GM19452 (cell line): Measurements from ENCODE around the gene FNDC4.
"Not testable (repeated sequence)": the region's sequence is repeated elsewhere in the genome, so short reads cannot be mapped to it uniquely, and the experiment has no call there.

Experiments used
- ATAC-seq: cut with Tn5 transposase; IDR thresholded peaks from one replicate; pipeline ENCODE4 v1.9.1; 2021; ENCODE audit not compliant: unreplicated experiment

Gene FNDC4, protein sequence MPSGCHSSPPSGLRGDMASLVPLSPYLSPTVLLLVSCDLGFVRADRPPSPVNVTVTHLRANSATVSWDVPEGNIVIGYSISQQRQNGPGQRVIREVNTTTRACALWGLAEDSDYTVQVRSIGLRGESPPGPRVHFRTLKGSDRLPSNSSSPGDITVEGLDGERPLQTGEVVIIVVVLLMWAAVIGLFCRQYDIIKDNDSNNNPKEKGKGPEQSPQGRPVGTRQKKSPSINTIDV

DNA sequence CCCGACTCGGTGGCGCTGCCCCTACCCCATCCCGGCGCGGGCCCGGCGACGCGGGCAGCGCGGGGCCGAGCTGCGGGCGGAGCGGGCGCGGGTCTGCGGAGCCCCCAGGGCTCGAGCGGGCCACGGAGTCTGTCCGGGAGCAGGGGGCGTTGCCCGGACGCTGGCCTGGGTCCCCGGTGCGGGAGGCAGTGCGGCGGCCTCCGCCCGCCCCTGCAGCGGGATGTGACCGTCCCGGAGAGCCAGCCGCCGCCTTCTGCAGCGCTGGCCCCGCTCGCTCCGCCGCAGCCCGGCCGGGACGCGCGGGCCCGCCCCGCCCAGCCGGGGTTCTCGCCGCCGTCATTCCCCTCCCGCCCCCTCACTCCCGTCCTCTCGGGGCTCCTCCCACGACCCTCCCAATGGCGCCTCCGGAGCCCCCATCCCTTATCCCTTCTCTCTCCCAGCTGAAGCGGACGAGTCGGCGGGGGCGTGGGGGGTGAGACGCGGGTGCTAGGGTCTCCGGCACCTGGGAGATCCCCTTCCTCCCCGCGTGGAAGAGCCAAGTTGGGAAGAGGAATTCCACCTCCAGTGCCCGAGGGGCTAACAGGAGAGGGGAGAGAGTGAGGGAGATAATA, at the start of gene FNDC4:
Gene FNDC4 (minus strand): TSS at position 257 of the 611 bp plus-strand sequence. CDS start 521 bp downstream, outside the sequence.
- no peak for ATAC-seq

DNA sequence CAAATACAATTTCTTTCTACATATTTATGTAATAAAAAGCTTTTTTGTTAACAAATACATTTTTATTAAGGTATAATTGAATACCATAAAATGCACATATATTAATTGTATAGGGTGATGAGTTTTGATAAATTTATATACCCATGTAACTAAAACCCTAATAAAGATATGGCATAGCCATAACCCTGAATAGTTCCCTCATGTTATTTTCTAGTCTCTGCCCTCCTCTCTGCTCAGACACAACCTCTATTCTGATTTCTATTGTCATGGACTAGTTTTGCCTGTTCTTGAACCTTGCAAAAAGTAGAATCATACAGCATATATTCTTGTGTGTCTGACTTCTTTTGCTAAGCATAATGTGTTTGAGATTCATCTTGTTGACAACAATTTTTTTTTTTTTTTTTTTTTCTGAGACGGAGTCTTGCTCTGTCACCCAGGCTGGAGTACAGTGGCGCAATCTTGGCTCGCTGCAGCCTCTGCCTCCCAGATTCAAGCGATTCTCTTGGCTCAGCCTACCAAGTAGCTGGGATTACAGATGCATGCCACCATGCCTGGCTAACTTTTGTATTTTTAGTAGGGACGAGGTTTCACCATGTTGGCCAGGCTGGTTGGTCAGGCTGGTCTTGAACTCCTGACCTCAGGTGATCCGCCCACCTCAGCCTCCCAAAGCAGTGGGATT, 49.3 kb upstream of the FNDC4 start:
- ATAC-seq: no peak

DNA sequence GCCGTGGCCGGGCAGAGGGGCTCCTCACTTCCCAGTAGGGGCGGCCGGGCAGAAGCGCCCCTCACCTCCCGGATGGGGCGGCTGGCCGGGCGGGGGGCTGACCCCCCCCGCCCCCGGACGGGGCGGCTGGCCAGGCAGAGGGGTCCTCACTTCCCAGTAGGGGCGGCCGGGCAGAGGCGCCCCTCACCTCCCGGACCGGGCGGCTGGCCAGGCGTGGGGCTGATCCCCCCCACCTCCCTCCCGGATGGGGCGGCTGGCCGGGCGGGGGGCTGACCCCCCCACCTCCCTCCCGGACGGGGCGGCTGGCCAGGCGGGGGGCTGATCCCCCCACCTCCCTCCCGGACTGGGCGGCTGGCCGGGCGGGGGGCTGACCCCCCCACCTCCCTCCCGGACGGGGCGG, 44.6 kb upstream of the FNDC4 start:
- ATAC-seq: not testable (repeated sequence)

DNA sequence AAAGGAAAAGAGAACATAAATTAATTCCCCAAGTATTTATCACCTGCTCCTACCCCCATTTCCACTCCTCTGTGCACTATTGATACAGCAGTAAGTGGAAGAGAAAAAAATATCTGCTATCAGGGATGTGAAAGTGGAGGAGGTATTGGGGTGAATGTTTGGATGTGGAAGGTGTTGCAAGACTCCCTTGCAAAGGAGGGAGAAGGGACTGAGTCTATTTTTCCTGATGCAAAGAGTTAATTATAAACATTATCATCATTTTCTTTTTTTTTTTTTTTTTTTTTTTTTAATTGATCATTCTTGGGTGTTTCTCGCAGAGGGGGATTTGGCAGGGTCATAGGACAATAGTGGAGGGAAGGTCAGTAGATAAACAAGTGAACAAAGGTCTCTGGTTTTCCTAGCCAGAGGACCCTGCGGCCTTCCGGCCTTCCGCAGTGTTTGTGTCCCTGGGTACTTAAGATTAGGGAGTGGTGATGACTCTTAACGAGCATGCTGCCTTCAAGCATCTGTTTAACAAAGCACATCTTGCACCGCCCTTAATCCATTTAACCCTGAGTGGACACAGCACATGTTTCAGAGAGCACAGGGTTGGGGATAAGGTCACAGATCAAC, 43.9 kb upstream of the FNDC4 start:
- not testable (repeated sequence) for ATAC-seq

DNA sequence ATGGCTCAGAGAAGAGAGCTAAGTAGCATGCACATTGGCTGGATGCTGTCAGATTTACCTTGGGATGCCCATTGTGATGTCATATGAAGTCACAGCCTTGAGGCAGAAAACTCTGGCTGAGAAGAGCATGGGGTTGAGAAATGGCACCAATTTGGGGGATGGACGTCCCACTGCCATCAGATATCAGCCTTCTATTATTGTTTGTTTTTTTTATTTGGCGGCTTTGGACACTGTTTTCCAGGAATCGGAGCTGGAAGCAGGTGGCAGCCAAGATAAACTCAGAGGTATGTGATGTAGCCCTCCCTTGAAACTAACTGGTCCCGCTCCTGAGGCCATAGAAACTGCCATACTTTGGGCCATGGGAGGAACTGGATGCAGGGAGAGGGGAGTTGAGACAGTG, 42.3 kb upstream of the FNDC4 start:
- ATAC-seq: no peak

DNA sequence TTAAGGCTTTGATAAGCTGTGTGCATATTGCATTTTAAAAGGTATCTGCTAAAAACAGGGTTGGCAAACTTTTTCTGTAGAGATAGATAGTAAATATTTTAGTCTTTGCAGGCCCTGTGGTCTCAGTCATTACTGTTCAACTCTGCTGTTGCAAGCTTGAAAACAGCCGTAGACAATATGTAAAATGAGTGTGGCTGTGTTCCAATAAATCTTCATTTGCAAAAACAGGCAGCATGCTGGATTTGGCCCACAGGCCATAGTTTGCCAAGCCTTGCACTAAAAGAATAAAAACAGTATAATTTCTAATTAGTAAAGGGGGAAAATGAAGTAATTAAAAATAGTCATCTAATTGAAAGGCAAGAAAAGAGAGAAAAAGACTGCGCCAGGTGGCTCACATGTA, 37.0 kb upstream of the FNDC4 start:
- ATAC-seq: no peak

DNA sequence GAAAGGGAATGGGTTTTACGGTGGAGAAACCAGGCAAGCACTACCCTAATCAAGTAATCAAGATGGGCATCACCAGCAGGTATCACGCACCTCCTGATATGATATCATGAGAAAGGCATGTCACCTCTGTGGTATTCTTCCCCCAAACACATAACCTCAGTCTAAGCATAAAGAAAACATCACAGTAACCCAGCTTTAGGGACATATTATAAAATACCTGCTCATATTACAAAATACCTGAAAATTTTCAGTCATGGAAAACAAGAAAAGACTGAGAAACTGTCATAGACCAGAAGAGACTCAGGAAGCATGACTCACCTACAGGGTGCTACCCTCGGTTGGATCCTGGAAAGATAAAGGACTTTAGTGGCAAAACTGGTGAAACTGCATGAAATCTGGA, 32.2 kb upstream of the FNDC4 start:
- ATAC-seq: no peak

DNA sequence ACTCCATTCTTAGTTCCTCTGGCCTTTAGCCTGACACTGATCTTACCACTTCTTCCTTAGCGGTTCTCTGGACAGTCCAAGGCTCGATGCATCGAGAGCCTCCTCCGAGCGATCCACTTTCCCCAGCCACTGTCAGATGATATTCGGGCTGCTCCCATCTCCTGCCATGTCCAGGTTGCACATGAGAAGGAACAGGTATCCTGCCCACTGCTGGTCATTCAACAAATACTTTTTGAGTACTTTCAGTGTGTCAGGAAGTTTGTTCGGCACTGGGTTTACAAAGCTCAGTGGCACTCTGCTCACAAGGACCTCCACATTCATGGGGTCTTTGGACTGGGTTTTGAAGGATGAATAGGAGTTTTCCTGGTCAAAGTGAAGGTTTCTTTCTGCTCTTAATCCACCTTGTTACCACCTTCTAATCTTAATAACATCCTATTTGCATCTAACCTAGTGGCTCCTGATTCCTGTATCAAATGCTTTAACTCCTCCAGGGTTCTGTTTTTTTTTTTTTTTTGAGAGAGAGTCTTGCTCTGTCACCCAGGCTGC, 27.5 kb upstream of the FNDC4 start:
- ATAC-seq: no peak

DNA sequence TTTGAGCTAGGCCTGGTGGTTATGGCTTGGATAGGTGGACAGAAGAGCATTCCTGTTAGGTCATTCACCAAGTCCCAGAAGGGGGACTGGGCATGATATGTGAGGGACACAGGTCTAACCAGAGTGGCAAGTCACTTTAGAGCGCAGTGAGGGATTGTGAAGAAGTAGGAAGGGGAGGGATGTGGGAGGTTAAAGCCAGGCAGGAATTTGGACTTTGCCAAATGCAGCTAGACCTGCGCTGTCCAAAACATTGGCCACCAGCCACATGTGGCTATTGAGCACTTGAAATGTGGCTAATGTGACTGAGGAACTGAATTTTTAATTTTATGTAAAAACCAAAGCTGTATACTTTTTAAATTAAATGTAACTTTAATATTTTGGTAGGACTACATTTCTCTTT, 25.3 kb upstream of the FNDC4 start:
- no peak for ATAC-seq

DNA sequence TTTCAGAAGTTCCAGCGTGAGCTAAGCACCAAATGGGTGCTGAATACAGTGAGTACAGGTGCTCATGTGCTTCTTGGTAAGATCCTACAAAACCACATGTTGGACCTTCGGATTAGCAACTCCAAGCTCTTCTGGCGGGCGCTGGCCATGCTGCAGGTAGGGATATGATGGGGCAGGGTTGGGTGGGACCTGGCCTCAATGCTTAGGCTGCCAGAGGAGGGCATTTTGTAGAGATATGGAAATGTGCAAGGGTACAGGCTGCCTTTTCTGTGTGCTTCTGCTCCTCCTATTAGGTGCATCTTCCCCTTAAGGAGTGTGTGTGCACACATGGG, 23.7 kb upstream of the FNDC4 start:
- ATAC-seq: no peak

DNA sequence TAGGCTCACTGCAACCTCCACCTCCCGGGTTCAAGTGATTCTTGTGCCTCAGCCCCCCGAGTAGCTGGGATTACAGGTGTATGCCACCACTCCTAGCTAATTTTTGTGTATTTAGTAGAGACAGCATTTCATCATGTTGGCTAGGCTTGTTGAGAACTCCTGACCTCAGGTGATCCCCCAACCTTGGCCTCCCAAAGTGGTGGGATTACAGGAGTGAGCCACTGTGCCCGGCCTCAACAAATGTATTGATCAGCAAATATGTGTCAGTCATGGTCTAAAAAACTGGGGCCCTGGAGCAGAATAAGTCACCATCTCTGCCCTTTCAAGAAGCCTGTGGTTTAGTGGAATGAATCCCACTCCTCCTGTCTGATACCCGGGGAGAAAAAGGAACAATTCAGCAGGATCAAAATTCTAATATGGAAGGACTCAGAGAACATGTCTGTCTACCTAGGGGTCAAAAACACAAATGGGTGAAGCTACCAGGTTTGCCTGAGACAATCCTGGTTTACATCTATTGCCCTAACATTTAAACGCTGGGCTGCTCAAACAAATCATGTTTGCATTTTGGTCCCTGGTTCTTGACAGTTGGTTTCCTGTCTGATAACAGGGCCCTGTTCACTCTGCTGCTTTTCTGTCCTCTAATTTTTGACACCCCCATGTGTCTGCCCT, 23.2 kb upstream of the FNDC4 start:
- ATAC-seq: no peak

DNA sequence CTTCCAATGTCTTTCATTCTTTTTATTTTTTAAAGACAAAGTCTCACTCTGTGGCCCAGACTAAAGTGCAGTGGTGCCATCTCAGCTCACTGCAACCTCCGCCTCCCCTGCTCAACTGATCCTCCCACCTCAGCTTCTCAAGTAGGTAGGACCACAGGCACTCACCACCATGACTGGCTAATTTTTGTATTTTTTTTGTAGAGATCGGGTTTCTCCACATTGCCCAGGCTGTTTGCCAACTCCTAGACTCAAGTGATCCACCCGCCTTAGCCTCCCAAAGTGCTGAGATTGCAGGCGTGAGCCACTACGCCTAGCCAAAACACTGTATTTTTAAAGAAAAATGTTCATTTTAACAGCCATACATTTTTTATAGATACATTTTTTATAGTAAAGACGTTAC, 14.3 kb upstream of the FNDC4 start:
- ATAC-seq: no peak

DNA sequence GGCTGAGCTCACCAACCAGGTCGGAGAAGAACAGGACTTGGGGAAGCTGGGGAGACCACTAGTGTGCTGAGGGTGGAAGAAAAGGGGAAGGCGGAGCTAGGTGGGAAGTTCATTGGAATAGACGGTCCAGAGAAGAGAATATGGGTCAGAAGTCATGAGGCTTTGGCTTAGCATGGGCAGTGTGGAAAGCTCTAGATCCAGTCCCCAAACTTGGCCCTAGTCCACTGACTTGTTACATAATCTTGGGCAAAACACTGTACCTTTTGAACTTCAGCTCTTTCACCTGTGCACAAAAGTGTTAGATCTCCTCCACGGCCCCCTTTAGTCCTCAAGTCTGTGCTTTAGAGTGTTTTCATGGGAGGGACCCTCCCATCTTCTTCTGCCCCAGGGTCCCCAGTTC, 12.3 kb upstream of the FNDC4 start:
- no peak for ATAC-seq

DNA sequence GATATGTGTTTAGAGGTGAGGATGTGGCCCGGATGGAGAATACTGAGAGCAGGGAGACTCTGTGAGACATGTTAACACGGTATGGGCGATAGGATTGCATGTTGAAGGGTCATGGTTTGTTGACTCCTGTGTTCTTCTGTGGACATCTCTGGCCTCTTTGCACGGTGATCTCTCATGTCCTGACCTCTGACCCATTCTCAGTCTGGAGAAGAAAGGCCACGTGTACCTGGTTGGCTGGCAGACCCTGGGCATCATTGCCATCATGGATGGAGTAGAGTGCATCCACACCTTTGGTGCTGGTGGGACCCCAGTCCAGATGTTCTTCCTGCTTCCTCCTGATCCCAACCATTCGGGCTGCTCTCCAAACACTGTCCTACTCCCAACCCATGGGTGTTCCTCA, 11.6 kb upstream of the FNDC4 start:
- no peak for ATAC-seq

DNA sequence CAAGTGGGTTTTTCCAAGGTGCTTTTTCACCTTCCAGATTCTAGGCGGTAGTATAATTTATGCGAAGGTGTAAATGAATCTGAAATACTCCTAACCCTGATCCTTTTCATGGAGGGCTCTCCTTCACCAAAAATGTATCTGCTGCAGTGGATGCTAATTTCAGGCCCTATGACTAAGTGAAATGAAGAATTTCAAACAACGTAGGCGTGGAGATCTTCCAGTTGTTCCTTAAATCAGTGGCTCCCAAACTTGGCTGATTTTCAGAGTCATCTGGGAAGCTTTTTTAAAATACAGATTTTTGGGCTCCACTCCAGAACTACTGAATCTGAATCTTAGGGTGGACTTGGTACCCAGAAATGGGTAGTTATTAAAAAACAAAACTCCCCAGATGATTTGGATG, 7.1 kb upstream of the FNDC4 start:
- no peak for ATAC-seq

DNA sequence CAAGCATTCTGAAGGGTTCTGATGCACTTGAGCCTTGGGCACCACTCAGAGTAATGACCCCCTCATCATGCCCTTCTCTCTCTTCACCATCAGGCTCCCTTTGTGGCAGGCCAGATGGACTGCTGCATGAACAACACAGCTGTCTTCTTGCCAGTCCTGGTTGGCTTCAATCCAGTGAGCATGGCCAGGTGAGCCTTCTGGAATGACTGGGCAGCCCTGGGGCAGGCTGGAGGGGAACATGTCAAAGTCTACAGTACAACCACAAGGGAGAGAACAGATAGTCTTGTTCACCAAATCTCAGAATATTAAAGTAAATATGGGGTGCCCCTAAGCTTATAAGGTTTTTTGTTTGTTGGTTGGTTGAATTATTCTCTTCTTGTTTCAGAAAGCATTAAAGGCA, 6.0 kb upstream of the FNDC4 start:
- no peak for ATAC-seq

DNA sequence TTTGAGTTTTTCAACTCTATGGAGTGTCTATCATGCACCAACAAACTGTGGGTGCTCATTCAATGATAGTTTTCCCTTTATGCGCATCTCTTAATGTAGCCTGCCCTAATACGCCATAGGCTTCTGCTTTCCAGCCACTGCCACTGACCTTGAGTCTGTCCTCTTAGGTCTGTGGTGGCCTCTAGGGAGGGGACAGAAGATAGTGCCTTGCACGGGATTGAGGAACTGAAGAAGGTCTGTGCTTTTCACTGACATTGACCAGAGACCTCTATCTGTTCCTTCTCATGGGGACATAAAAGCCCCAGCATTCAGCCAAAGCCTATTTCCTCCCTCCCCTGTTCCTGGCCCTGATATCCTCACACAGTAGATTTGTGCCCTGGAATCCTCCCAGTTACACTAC, 4.0 kb upstream of the FNDC4 start:
- ATAC-seq: no peak

DNA sequence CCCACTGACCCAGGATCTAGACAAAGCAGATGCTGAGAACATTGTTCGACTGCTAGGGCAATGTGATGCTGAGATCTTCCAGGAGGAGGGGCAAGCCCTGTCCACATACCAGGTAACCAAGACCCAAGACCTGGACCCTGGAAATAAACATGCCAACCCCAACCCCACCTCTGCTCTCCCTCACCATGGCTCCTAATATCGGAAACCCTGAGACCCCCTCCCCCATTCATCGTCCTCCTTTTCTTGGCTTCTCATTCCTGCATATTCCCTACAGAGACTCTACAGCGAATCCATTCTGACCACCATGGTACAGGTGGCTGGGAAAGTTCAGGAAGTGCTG, 2.3 kb upstream of the FNDC4 start:
- no peak for ATAC-seq

DNA sequence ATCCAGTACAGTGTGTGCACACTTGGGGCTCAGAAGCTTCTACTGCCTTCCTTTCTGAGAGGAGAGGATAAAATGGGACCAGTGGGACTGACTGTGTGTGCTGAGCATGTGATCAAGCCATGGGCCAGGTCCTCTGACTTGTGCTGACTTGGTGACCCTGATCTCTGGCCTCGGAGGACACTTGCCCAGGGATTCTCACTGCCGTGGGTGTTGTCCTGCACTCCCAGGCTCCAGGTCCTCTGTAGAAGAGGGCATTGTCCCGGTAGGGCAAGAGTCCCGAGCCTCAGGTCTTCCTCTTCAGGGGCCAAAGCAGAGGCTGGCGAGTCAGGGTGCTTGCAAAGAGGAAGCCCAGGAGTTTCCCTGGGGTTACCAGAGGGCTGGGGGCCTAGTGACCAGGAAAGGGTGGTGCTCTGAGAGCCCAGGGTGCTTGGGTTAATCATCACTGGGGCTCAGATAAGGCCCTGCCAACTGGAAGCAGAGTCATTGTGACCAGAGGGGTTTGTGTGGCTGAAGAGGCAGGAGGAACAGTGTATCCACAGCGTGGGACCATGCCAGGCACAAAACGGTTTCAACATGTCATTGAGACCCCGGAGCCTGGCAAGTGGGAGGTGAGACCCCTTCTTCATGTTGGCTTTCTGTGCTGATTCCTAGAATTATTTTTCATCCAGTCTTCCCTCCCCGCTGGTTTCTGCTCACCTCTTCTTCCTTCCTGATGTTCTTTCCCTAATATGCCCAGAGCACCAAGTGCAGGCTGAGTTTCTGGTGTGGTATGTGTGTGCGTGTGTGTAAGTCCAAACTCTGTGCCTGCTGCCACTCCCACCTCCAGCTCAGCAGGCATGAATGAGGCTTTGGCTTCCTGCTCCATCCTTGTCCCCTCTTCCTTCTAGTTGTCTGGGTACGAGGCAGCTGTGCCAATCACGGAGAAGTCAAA, 1.6 kb upstream of the FNDC4 start, which contains the start of gene GCKR:
Gene GCKR (plus strand): TSS at position 483 of the 931 bp plus-strand sequence. CDS start 66 bp downstream, at position 549.
- no peak for ATAC-seq

DNA sequence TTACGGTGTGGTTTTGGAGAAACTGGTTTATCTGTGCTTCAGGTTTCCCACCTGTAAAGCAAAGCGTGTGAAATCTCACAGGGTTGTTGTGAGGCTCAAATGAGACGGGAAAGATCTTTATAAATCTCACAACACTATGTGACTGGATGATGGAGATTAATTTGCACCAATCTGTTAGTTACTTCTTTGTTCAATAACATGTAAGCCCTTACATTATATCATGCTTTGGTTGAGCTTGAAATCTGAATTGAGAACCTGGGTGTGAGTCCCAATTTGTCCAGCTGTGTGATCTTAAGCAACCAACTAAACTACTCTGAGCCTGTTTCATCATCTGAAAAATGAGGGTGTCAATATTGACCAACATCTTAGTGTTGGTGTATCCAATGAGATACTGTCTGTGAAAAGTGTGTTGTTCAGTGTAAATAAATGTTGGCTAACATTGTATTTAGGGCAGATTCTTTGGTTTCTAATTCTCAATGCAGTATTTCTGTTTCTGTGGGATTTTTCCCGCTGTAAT, 898 bp upstream of the FNDC4 start:
- no peak for ATAC-seq
